H1 (cell line): ENCODE data around the gene SMYD3. TPM values are rescaled to one million over a fixed set of nuclear protein-coding genes. Genes with fewer than 3 reads are reported as not detected.

Source experiments
- CBX8 ChIP-seq: fragments of 300-800, 300-1000 bp; sonication (generic); IDR thresholded peaks from 2 replicates; pipeline ENCODE4 v1.7.1; 2016; ENCODE audit warnings: low read depth, low read length, borderline replicate concordance
- CREB1 ChIP-seq: IDR thresholded peaks from 2 replicates; pipeline ENCODE4 v1.6.1; 2012; ENCODE audit warnings: inconsistent platforms
- EZH2 ChIP-seq: fragments of 200-600 bp; sonication (generic); IDR thresholded peaks from 2 replicates; pipeline ENCODE4 v1.7.1; 2012; ENCODE audit warnings: low read depth, mild to moderate bottlenecking, moderate library complexity, low read length, inconsistent platforms; ENCODE audit not compliant: severe bottlenecking
- KDM4A ChIP-seq: IDR thresholded peaks from one replicate; pipeline ENCODE4 v1.7.1; 2012; ENCODE audit warnings: low read depth, mild to moderate bottlenecking, moderate library complexity, low read length, inconsistent platforms; ENCODE audit not compliant: severe bottlenecking
- RFX5 ChIP-seq: IDR thresholded peaks from 2 replicates; pipeline ENCODE4 v1.6.1; 2011; ENCODE audit warnings: low read depth, low read length, improper control_type of control experiment, borderline replicate concordance
- SIN3A ChIP-seq, 2 experiments: IDR thresholded peaks in 1 of 2; conservative IDR thresholded peaks in 1 of 2; 2 replicates each; pipeline ENCODE4 v1.6.1; 2011 to 2012; ENCODE audit warnings: low read length in 2 of 2, improper control_type of control experiment in 1 of 2, low read depth in 1 of 2, mild to moderate bottlenecking in 1 of 2
- TAF1 ChIP-seq: IDR thresholded peaks from 2 replicates; pipeline ENCODE4 v1.6.1; 2011; ENCODE audit warnings: mild to moderate bottlenecking, low read depth, low read length
- TEAD4 ChIP-seq: IDR thresholded peaks from 2 replicates; pipeline ENCODE4 v1.6.1; 2012; ENCODE audit warnings: low read depth, low read length, inconsistent platforms, mixed read lengths
- polyA plus RNA-seq, 7 experiments: library from polyadenylated mRNA; depleted of rRNA in 3 of 7; stranded (reverse) in 5 of 7; unstranded in 2 of 7; fragments of >200 nt in 5 of 7; fragments of 200-250 nt in 2 of 7; gene quantifications; 1 replicate in 5 of 7; 2 replicates in 1 of 7; 4 replicates in 1 of 7; pipeline versions ENCODE4 v1.2.1 to v1.2.3, GENCODE V29; 2011 to 2013; ENCODE audit warnings: missing spikeins in 2 of 7, mixed read lengths in 2 of 7
- total RNA-seq: library from RNA; stranded (reverse); fragmentation: NEBNext Ultra II Directional; extraction: Animal tissue kit (Norgen Biotek cat#: 25700); gene quantifications from 2 replicates; pipeline ENCODE4 v1.2.1, GENCODE V29; 2021
- TF ChIP-seq, protein P1 (sequence below): fragments of 300-600 bp; sonication (generic); IDR thresholded peaks from 2 replicates; pipeline ENCODE4 v1.7.1; 2012; ENCODE audit warnings: low read length, moderate library complexity, mild to moderate bottlenecking, inconsistent platforms; ENCODE audit not compliant: insufficient replicate concordance
- TF ChIP-seq, protein P2 (sequence below): IDR thresholded peaks from 2 replicates; pipeline ENCODE4 v1.6.1; 2012; ENCODE audit warnings: low read length, inconsistent platforms

The SMYD3 gene
- total and polyA plus RNA-seq, 2 of the 8 experiments (the other 6 are each of a cell fraction or from before 2014, with no cell fraction given): 17.3 to 25.4 TPM

DNA sequence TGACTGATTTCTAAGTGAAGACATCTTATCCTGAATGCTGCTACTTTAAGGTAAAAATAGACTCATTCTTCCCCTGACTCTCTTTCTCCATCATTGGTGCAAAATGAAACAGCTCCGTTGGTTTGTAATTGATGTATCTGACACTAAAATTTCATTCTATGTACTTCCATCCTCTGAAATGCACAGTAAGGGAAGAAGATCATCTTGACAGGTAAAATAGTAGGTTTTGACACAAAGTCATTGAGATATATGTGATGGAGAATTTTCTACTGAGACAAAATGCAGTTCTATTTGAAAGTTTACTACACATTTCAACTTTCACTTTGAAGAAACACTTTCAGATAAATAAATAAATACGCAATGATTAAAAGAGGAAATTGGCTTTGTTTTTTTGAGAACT lies 348.9 kb downstream of the SMYD3 start (continued):
- TF ChIP-seq, protein P1, sequence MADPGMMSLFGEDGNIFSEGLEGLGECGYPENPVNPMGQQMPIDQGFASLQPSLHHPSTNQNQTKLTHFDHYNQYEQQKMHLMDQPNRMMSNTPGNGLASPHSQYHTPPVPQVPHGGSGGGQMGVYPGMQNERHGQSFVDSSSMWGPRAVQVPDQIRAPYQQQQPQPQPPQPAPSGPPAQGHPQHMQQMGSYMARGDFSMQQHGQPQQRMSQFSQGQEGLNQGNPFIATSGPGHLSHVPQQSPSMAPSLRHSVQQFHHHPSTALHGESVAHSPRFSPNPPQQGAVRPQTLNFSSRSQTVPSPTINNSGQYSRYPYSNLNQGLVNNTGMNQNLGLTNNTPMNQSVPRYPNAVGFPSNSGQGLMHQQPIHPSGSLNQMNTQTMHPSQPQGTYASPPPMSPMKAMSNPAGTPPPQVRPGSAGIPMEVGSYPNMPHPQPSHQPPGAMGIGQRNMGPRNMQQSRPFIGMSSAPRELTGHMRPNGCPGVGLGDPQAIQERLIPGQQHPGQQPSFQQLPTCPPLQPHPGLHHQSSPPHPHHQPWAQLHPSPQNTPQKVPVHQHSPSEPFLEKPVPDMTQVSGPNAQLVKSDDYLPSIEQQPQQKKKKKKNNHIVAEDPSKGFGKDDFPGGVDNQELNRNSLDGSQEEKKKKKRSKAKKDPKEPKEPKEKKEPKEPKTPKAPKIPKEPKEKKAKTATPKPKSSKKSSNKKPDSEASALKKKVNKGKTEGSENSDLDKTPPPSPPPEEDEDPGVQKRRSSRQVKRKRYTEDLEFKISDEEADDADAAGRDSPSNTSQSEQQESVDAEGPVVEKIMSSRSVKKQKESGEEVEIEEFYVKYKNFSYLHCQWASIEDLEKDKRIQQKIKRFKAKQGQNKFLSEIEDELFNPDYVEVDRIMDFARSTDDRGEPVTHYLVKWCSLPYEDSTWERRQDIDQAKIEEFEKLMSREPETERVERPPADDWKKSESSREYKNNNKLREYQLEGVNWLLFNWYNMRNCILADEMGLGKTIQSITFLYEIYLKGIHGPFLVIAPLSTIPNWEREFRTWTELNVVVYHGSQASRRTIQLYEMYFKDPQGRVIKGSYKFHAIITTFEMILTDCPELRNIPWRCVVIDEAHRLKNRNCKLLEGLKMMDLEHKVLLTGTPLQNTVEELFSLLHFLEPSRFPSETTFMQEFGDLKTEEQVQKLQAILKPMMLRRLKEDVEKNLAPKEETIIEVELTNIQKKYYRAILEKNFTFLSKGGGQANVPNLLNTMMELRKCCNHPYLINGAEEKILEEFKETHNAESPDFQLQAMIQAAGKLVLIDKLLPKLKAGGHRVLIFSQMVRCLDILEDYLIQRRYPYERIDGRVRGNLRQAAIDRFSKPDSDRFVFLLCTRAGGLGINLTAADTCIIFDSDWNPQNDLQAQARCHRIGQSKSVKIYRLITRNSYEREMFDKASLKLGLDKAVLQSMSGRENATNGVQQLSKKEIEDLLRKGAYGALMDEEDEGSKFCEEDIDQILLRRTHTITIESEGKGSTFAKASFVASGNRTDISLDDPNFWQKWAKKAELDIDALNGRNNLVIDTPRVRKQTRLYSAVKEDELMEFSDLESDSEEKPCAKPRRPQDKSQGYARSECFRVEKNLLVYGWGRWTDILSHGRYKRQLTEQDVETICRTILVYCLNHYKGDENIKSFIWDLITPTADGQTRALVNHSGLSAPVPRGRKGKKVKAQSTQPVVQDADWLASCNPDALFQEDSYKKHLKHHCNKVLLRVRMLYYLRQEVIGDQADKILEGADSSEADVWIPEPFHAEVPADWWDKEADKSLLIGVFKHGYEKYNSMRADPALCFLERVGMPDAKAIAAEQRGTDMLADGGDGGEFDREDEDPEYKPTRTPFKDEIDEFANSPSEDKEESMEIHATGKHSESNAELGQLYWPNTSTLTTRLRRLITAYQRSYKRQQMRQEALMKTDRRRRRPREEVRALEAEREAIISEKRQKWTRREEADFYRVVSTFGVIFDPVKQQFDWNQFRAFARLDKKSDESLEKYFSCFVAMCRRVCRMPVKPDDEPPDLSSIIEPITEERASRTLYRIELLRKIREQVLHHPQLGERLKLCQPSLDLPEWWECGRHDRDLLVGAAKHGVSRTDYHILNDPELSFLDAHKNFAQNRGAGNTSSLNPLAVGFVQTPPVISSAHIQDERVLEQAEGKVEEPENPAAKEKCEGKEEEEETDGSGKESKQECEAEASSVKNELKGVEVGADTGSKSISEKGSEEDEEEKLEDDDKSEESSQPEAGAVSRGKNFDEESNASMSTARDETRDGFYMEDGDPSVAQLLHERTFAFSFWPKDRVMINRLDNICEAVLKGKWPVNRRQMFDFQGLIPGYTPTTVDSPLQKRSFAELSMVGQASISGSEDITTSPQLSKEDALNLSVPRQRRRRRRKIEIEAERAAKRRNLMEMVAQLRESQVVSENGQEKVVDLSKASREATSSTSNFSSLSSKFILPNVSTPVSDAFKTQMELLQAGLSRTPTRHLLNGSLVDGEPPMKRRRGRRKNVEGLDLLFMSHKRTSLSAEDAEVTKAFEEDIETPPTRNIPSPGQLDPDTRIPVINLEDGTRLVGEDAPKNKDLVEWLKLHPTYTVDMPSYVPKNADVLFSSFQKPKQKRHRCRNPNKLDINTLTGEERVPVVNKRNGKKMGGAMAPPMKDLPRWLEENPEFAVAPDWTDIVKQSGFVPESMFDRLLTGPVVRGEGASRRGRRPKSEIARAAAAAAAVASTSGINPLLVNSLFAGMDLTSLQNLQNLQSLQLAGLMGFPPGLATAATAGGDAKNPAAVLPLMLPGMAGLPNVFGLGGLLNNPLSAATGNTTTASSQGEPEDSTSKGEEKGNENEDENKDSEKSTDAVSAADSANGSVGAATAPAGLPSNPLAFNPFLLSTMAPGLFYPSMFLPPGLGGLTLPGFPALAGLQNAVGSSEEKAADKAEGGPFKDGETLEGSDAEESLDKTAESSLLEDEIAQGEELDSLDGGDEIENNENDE: no peak
- no peak for TF ChIP-seq KDM4A
- TF ChIP-seq CREB1: no peak
- no peak for TF ChIP-seq CBX8
- TF ChIP-seq RFX5: no peak
- TF ChIP-seq TAF1: no peak
- TF ChIP-seq EZH2: no peak
- TF ChIP-seq, protein P2, sequence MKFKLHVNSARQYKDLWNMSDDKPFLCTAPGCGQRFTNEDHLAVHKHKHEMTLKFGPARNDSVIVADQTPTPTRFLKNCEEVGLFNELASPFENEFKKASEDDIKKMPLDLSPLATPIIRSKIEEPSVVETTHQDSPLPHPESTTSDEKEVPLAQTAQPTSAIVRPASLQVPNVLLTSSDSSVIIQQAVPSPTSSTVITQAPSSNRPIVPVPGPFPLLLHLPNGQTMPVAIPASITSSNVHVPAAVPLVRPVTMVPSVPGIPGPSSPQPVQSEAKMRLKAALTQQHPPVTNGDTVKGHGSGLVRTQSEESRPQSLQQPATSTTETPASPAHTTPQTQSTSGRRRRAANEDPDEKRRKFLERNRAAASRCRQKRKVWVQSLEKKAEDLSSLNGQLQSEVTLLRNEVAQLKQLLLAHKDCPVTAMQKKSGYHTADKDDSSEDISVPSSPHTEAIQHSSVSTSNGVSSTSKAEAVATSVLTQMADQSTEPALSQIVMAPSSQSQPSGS: no peak
- TF ChIP-seq SIN3A (conservative IDR thresholded peaks at IDR 0.05 in 1 of 2, IDR thresholded peaks at IDR 0.05 in 1 of 2; ENCODE audit: low read depth in 1 of 2, low read length in 2 of 2): no peak
- TF ChIP-seq TEAD4: no peak
